ENCODE results near the gene PPP1R37. TPM values are rescaled to one million over a fixed set of nuclear protein-coding genes. Genes with fewer than 3 reads are reported as not detected.

The PPP1R37 gene
- total RNA-seq, 4 donors from 2014 or later, result 13.6 to 23.7 (median 19.4) TPM

DNA sequence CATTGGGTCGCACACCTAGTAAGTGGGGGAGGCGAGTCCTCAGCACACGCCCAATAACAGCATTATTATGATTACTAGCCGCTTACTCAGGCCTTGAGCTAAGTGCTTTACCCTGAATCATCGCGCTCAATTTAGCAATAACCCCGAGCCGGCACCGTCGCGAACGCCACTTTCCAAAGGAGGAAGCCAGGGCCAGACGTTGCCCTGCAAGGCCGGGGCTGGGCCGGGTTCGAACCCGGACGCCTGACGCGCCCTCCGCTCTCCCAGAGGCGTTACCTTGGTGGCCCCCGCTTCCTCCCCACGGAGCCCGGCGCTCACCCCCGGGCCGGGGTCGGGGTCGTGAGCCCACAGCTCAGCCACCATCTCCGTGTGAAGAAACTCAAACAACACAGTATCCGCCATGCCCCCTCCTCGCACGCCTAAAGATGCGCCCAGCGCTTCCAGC lies 84.9 kb downstream of the PPP1R37 start, which contains the start of gene TRAPPC6A:
TRAPPC6A (minus strand) TSS at position 421 of the 445 bp plus-strand sequence; CDS start at position 402, 19 bp downstream.
- TF ChIP-seq, protein P1, sequence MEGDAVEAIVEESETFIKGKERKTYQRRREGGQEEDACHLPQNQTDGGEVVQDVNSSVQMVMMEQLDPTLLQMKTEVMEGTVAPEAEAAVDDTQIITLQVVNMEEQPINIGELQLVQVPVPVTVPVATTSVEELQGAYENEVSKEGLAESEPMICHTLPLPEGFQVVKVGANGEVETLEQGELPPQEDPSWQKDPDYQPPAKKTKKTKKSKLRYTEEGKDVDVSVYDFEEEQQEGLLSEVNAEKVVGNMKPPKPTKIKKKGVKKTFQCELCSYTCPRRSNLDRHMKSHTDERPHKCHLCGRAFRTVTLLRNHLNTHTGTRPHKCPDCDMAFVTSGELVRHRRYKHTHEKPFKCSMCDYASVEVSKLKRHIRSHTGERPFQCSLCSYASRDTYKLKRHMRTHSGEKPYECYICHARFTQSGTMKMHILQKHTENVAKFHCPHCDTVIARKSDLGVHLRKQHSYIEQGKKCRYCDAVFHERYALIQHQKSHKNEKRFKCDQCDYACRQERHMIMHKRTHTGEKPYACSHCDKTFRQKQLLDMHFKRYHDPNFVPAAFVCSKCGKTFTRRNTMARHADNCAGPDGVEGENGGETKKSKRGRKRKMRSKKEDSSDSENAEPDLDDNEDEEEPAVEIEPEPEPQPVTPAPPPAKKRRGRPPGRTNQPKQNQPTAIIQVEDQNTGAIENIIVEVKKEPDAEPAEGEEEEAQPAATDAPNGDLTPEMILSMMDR (IDR thresholded peaks at IDR 0.05), result no peak
- ATAC-seq (ENCODE audit: low FRiP score) (peak; percentile 43), DNase-seq (ENCODE audit: low spot score) (no peak)

DNA sequence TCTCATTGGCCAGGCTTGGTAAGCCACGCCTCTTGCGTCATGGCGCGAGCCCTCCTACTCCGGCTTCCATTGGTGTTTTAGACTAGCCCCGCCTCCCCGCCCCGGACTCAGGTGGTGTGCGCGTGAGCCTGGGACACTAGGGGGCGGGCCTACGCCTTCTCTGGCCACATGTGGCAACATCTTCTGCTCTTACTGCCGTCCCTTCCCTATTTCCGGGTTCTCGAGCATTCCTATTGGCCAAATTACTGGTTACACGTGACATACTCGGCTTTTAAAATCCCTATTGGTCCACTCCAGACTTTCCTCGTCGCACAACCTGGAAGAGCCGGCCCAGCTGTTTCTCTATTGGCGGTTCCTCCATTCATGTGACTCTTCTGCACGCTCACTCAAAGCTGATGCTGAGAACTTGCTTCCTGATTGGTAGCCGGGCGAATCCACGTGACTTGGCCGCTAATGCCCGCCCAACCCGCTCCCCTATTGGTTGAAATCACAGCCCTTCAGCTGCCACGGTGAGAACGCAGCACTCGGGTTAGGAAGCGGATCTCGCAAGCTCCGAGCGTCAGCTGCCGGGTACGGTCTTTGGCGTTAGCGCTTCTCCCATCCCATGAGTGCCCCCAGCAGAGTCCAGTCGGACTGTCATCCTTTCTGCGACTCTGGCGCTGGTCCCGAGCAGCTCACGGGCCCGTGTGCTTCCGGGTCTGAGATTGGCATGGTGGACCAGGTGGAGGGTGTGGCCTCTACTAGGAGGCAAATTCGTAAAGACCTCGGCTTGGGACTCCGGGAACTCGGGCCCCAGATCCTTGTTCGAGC lies 85.5 kb downstream of the PPP1R37 start, which contains the start of gene BLOC1S3:
BLOC1S3 (plus strand) TSS at position 523 of the 810 bp plus-strand sequence. CDS start 513 bp downstream, outside the sequence.
- ATAC-seq (ENCODE audit: low FRiP score), result peak; percentile 96
- peak; percentile 99 for DNase-seq (ENCODE audit: low spot score)
- TF ChIP-seq, protein P1 (IDR thresholded peaks at IDR 0.05), result no peak

- ATAC-seq (ENCODE audit: low FRiP score) (no peak), DNase-seq (ENCODE audit: low spot score) (no peak)
- TF ChIP-seq, protein P1 (IDR thresholded peaks at IDR 0.05), result no peak
Observed at GRCh38 chr19:45179072-45179891, 86.3 kb downstream of the PPP1R37 start.

DNA sequence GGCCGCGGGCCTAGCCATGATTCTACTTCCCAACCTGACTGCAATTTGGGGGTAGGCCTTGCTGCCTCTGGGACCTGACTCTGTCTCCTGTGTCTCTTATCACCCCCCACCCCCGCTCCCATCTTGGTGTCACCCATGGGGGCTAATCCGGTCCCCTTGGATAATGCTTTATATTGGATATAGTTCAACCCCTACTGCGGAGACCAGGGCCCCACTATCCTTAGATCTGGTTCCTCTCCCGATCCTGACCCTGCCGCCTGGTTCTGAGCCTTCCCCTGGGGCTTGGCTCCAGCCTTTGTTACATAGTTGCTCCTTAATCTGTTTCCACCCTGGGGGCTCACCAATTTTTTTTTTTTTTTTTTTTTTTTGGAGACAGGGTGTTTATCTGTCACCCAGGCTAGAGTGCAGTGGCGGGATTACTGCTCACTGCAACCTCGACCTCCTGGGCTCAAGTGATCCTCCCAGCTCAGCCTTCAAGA lies 87.0 kb downstream of the PPP1R37 start:
- no peak for ATAC-seq (ENCODE audit: low FRiP score)
- TF ChIP-seq, protein P1 (IDR thresholded peaks at IDR 0.05), result no peak

GRCh38 chr19:45180936-45181335 lies 88.0 kb downstream of the PPP1R37 start:
- no peak for DNase-seq (ENCODE audit: low spot score)
- TF ChIP-seq, protein P1 (IDR thresholded peaks at IDR 0.05), result no peak
- no peak for ATAC-seq (ENCODE audit: low FRiP score)

More for the DNA sequence above, 87.0 kb downstream of the PPP1R37 start:
- no peak for DNase-seq (ENCODE audit: low spot score)

DNA sequence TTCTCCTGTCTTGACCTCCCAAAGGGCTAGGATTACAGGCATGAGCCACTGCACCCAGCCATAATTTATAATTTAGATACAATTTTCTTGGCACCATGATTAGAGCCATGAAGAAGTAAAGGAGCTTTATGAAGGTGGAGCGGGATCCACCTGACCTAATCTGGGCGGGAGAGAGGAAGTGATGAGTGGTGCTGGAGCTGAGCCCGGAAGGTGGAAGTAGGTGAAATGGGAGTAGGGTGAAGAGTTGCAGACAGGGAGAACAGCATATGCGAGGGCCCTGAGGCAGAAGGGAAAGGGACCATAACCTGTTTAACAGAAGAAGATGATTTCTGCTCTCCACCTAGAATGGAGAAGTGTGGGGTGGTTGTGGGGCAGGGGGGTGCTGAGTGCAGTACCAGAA lies 89.8 kb downstream of the PPP1R37 start:
- DNase-seq (ENCODE audit: low spot score) (no peak), ATAC-seq (ENCODE audit: low FRiP score) (no peak)
- TF ChIP-seq, protein P1 (IDR thresholded peaks at IDR 0.05), result no peak

All from omental fat pad (tissue), 4 donors.